OCI-LY7 (cell line): Measurements from ENCODE around the gene HPDL. TPM values are rescaled to one million over a fixed set of nuclear protein-coding genes. Genes with fewer than 3 reads are reported as not detected.
A peak's percentile ranks its signal among the peaks of the same experiment; 100 is the strongest.
"Not testable (repeated sequence)": the region's sequence is repeated elsewhere in the genome, so short reads cannot be mapped to it uniquely, and the experiment has no call there.

Source experiments
- BruUV-seq: library from RNA; stranded (reverse); fragments of 400-500 nt; replicated peaks from 2 replicates; lab custom pipeline; 2021; lab: Mats Ljungman, UMichigan
- CTCF ChIA-PET: fragments of 300-600 bp; sonication (Branson Sonifier 250); formaldehyde crosslinking; loops from one replicate; lab custom pipeline; 2022; ENCODE audit warnings: antibody characterized with exemption; ENCODE audit not compliant: unreplicated experiment; lab: Charles Lee
- POLR2A ChIA-PET: fragments of 300-600 bp; sonication (Branson Sonifier 250); formaldehyde crosslinking; loops from one replicate; lab custom pipeline; 2022; ENCODE audit warnings: antibody characterized with exemption; lab: Charles Lee
- DNase-seq: peaks from one replicate; pipeline ENCODE4 v3.0.0-alpha.2; 2015; ENCODE audit warnings: low spot score
- H2AFZ ChIP-seq: fragments of 200-600 bp; sonication (generic), shearing (Covaris generic); 2 replicates; pipeline ENCODE4 v1.6.1; 2014; ENCODE audit warnings: mild to moderate bottlenecking, antibody characterized with exemption, low read length, moderate library complexity
- H3K27ac ChIP-seq: fragments of 200-600 bp; sonication (generic); 2 replicates; pipeline ENCODE4 v1.5.1; 2014; ENCODE audit warnings: mixed run types, low read depth, mild to moderate bottlenecking, moderate library complexity, low read length, inconsistent platforms; ENCODE audit not compliant: poor library complexity, severe bottlenecking
- H3K36me3 ChIP-seq: fragments of 200-600 bp; sonication (generic); 2 replicates; pipeline ENCODE4 v1.6.1; 2014; ENCODE audit warnings: mild to moderate bottlenecking, antibody characterized with exemption, low read length, moderate library complexity, mixed read lengths; ENCODE audit not compliant: insufficient read depth
- H3K4me1 ChIP-seq: fragments of 200-600 bp; sonication (generic); 2 replicates; pipeline ENCODE4 v1.5.1; 2014; ENCODE audit warnings: mild to moderate bottlenecking, low read length; ENCODE audit not compliant: insufficient read depth, poor library complexity, severe bottlenecking
- H3K4me2 ChIP-seq: fragments of 200-600 bp; sonication (generic); 2 replicates; pipeline ENCODE4 v1.6.1; 2014; ENCODE audit warnings: mild to moderate bottlenecking, low read length
- H3K4me3 ChIP-seq: fragments of 200-600 bp; sonication (generic); 2 replicates; pipeline ENCODE4 v1.5.1; 2014; ENCODE audit warnings: mild to moderate bottlenecking, low read depth, low read length; ENCODE audit not compliant: poor library complexity, severe bottlenecking
- H3K79me2 ChIP-seq: fragments of 200-600 bp; sonication (generic); 2 replicates; pipeline ENCODE4 v1.6.1; 2016; ENCODE audit warnings: low read depth, mild to moderate bottlenecking, low read length, moderate library complexity, mixed read lengths; ENCODE audit not compliant: insufficient read depth
- H3K9me2 ChIP-seq: fragments of 200-600 bp; sonication (generic); 2 replicates; pipeline ENCODE4 v1.6.1; 2016; ENCODE audit warnings: mild to moderate bottlenecking, low read length, mixed read lengths; ENCODE audit not compliant: insufficient read depth
- H3K9me3 ChIP-seq: fragments of 200-600 bp; sonication (generic); 2 replicates; pipeline ENCODE4 v1.6.1; 2014; ENCODE audit warnings: mild to moderate bottlenecking, mixed run types, low read length, mixed read lengths
- H4K20me1 ChIP-seq: fragments of 200-600 bp; sonication (generic); 2 replicates; pipeline ENCODE4 v1.6.1; 2014; ENCODE audit warnings: mild to moderate bottlenecking, antibody characterized with exemption, low read length, moderate library complexity, mixed read lengths; ENCODE audit not compliant: insufficient read depth
- EZH2phosphoT487 ChIP-seq: fragments of 200-600 bp; sonication (generic); IDR thresholded peaks from 2 replicates; pipeline ENCODE4 v1.6.1; 2018; ENCODE audit warnings: low read depth, borderline replicate concordance, mild to moderate bottlenecking, mixed run types, antibody characterized with exemption, low read length, moderate library complexity, mixed read lengths
- intact Hi-C: fragments of 100-400 bp; cut with micrococcal nuclease; formaldehyde crosslinking; loops from one replicate; pipeline ENCODE4 v1.10.0; 2022; ENCODE audit not compliant: unreplicated experiment
- total RNA-seq, 2 experiments: library from RNA; depleted of rRNA in 1 of 2; stranded (reverse); fragments of >200 nt in 1 of 2; shearing (Covaris generic) in 1 of 2; gene quantifications; 2 replicates each; pipeline ENCODE4 v1.2.3, GENCODE V29; 2014 to 2022
- TF ChIP-seq, protein P1 (sequence below): fragments of 200-600 bp; sonication (generic); conservative IDR thresholded peaks from 2 replicates; pipeline ENCODE4 v1.5.1; 2014; ENCODE audit warnings: mild to moderate bottlenecking, antibody characterized with exemption, low read length, moderate library complexity, mixed read lengths

Gene HPDL
- total RNA-seq, 2 experiments from 2014 or later: 25.2 to 25.8 TPM

GRCh38 chr1:45356186-45356585 is 29.5 kb downstream of the HPDL start:
- Histone ChIP-seq H2AFZ (peak overlapping the region; percentile 25; the same call in 1 of the 2 replicates), H3K9me2 (no peaks in the 10 kb centered on the region), H4K20me1 (no peaks in the 10 kb centered on the region), H3K9me3 (no peaks in the 10 kb centered on the region), H3K27ac (no peak overlapping the region), H3K4me2 (peak overlapping the region; percentile 12; the same call in 1 of the 2 replicates), H3K4me3 (no peak overlapping the region), H3K36me3 (no peaks in the 10 kb centered on the region), H3K79me2 (no peaks in the 10 kb centered on the region), H3K4me1 (peaks cover 15% of the 10 kb centered on the region)
- intact Hi-C loops: no loop called here
- ChIA-PET POLR2A (interaction anchor here (0.6 to 2.6 kb wide), 3 partner anchors 16 to 223 kb away, joined by 3 to 7 read pairs (median 3); partner anchors contain the start of genes MUTYH and TOE1), CTCF (interaction anchor here (0.6 to 0.9 kb wide), 3 partner anchors 10 to 136 kb away, joined by 3 to 5 read pairs (median 3); no protein-coding TSS in a partner anchor)
- TF ChIP-seq, protein P1, sequence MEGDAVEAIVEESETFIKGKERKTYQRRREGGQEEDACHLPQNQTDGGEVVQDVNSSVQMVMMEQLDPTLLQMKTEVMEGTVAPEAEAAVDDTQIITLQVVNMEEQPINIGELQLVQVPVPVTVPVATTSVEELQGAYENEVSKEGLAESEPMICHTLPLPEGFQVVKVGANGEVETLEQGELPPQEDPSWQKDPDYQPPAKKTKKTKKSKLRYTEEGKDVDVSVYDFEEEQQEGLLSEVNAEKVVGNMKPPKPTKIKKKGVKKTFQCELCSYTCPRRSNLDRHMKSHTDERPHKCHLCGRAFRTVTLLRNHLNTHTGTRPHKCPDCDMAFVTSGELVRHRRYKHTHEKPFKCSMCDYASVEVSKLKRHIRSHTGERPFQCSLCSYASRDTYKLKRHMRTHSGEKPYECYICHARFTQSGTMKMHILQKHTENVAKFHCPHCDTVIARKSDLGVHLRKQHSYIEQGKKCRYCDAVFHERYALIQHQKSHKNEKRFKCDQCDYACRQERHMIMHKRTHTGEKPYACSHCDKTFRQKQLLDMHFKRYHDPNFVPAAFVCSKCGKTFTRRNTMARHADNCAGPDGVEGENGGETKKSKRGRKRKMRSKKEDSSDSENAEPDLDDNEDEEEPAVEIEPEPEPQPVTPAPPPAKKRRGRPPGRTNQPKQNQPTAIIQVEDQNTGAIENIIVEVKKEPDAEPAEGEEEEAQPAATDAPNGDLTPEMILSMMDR: no peak
- no peak for TF ChIP-seq EZH2phosphoT487
- DNase-seq: no peak
- no TSS peak for BruUV-seq

DNA sequence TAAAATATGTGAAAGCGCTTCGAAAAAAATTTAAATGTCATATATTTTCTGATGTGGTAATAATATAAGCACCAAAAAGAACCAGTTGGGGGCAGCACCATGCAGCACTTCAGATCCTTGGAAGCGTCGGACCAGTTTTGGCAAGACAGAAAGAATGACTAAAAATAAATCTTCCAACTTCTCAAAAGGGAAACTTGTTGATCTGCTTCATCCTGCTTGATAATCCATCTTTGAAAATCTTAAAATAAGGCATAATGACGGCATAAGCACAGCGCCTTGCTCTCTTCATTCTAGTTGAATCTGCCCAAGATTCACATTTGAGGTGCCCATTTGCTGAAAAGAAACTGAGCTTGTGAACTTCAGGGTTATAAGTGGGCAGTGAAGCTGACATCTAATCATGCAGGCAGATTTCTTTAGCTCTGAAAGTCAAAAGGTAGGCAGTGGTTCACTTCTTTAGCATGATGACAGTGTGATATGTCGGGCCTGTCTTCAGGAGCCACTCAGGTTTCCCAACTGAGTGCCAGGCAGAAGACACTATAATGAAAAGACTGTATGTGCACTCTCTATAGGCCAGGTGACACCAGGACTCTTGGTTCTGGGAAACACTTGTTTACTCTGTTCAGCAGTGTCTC is 33.3 kb downstream of the HPDL start:
- ChIA-PET POLR2A (interaction anchor here (0.7 to 2.2 kb wide), 3 partner anchors 132 to 140 kb away, joined by 3 to 14 read pairs (median 4); partner anchors contain the start of genes CCDC163, MMACHC and TESK2), CTCF (interaction anchor here (0.7 to 2.5 kb wide), 4 partner anchors 10 to 140 kb away, joined by 3 to 21 read pairs (median 4); partner anchors contain the start of genes CCDC163, MMACHC and TESK2)
- Histone ChIP-seq H3K9me2 (no peaks in the 10 kb centered on the region), H4K20me1 (no peaks in the 10 kb centered on the region), H3K4me2 (no peak overlapping the region; the same call in 1 of the 2 replicates), H2AFZ (peak overlapping the region; percentile 58; the same call in 1 of the 2 replicates), H3K36me3 (no peaks in the 10 kb centered on the region), H3K4me1 (peaks cover 15% of the 10 kb centered on the region), H3K9me3 (no peaks in the 10 kb centered on the region), H3K4me3 (no peak overlapping the region), H3K27ac (no peak overlapping the region), H3K79me2 (no peaks in the 10 kb centered on the region)
- TF ChIP-seq, protein P1: peak; percentile 93
- no peak for TF ChIP-seq EZH2phosphoT487
- intact Hi-C loops: loop anchor here (1.0 kb wide), 2 partner anchors 133 to 210 kb away; no protein-coding TSS in a partner anchor
- peak; percentile 74 for DNase-seq
- BruUV-seq: no TSS peak

DNA sequence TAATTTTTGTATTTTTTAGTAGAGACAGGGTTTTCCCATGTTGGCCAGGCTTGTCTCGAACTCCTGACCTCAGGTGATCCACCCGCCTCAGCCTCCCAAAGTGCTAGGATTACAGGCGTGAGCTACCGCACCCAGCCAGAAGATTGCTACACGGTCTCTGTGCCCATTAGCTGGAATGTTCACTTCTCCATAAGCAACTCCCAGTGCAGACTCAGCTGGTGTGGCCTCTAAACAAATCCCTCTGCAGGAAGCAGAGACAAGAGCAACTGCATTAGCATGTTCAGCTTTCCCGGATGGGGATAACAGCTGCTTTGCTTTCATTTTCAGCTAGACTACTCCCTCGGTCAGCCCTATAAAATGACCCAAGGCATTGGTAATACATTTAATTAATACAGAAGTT is 34.3 kb downstream of the HPDL start:
- H3K9me2 ChIP-seq, H3K9me3 ChIP-seq, DNase-seq, H3K27ac ChIP-seq, H2AFZ ChIP-seq, H3K4me3 ChIP-seq, H4K20me1 ChIP-seq, H3K79me2 ChIP-seq, BruUV-seq, H3K4me1 ChIP-seq, intact Hi-C loops, H3K4me2 ChIP-seq, H3K36me3 ChIP-seq: not testable (repeated sequence)
- CTCF ChIA-PET: interaction anchor here (1.5 to 2.5 kb wide), 3 partner anchors 9 to 139 kb away, joined by 3 to 21 read pairs (median 5); partner anchors contain the start of genes CCDC163, MMACHC and TESK2
- POLR2A ChIA-PET: interaction anchor here (0.6 to 2.2 kb wide), 2 partner anchors 33 to 131 kb away, joined by 4 to 14 read pairs; partner anchors contain the start of gene TESK2
